ENCODE results near the gene XPR1. TPM values are rescaled to one million over a fixed set of nuclear protein-coding genes. Genes with fewer than 3 reads are reported as not detected.

The XPR1 gene
- total RNA-seq, 1 donor from 2014 or later = 35.2 TPM

- H3K9me3 ChIP-seq (ENCODE audit: insufficient read depth, low read depth, low read length) = no peaks in the 10 kb centered on the region
- FAIRE-seq (no peak), DNase-seq (ENCODE audit: low read depth) (no peak)
- H2AFZ ChIP-seq (ENCODE audit: low read depth, low read length) = no peak overlapping the region
- no peaks in the 10 kb centered on the region for H3K27me3 ChIP-seq (ENCODE audit: insufficient read depth, low read length)
- Mint-ChIP-seq H3K4me1 (ENCODE audit: low read depth, unreplicated experiment) (peaks cover 2% of the 10 kb centered on the region), H3K27ac (ENCODE audit: unreplicated experiment) (no peak overlapping the region), H3K27me3 (ENCODE audit: low read depth, unreplicated experiment) (peaks cover 35% of the 10 kb centered on the region), H3K4me3 (ENCODE audit: unreplicated experiment) (no peak overlapping the region), H3K36me3 (ENCODE audit: low read depth, unreplicated experiment) (peaks cover 3% of the 10 kb centered on the region), H3K9me3 (ENCODE audit: unreplicated experiment) (no peaks in the 10 kb centered on the region)
- peaks cover under 1% of the 10 kb centered on the region for H3K4me1 ChIP-seq (ENCODE audit: insufficient read depth, low read length)
- H3K36me3 ChIP-seq (ENCODE audit: insufficient read depth, low read length) = no peaks in the 10 kb centered on the region
- no peak overlapping the region for H3K4me2 ChIP-seq (ENCODE audit: low read length)
- TF ChIP-seq EZH2 (IDR thresholded peaks at IDR 0.05; ENCODE audit: insufficient read depth, low read length) = no peak
- TF ChIP-seq, protein P1, sequence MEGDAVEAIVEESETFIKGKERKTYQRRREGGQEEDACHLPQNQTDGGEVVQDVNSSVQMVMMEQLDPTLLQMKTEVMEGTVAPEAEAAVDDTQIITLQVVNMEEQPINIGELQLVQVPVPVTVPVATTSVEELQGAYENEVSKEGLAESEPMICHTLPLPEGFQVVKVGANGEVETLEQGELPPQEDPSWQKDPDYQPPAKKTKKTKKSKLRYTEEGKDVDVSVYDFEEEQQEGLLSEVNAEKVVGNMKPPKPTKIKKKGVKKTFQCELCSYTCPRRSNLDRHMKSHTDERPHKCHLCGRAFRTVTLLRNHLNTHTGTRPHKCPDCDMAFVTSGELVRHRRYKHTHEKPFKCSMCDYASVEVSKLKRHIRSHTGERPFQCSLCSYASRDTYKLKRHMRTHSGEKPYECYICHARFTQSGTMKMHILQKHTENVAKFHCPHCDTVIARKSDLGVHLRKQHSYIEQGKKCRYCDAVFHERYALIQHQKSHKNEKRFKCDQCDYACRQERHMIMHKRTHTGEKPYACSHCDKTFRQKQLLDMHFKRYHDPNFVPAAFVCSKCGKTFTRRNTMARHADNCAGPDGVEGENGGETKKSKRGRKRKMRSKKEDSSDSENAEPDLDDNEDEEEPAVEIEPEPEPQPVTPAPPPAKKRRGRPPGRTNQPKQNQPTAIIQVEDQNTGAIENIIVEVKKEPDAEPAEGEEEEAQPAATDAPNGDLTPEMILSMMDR (IDR thresholded peaks at IDR 0.05; ENCODE audit: insufficient read depth, low read depth, low read length) = no peak
- H3K9ac ChIP-seq (ENCODE audit: low read length) = no peak overlapping the region
- no peak overlapping the region for H3K27ac ChIP-seq (ENCODE audit: low read depth, low read length)
- no peaks in the 10 kb centered on the region for H3K79me2 ChIP-seq (ENCODE audit: insufficient read depth, low read length)
- H4K20me1 ChIP-seq (ENCODE audit: insufficient read depth, low read length) = no peaks in the 10 kb centered on the region
- no peak overlapping the region for H3K4me3 ChIP-seq (ENCODE audit: insufficient read depth, low read depth, low read length)
Measured at GRCh38 chr1:180906511-180906910, 274.7 kb downstream of the XPR1 start.

DNA sequence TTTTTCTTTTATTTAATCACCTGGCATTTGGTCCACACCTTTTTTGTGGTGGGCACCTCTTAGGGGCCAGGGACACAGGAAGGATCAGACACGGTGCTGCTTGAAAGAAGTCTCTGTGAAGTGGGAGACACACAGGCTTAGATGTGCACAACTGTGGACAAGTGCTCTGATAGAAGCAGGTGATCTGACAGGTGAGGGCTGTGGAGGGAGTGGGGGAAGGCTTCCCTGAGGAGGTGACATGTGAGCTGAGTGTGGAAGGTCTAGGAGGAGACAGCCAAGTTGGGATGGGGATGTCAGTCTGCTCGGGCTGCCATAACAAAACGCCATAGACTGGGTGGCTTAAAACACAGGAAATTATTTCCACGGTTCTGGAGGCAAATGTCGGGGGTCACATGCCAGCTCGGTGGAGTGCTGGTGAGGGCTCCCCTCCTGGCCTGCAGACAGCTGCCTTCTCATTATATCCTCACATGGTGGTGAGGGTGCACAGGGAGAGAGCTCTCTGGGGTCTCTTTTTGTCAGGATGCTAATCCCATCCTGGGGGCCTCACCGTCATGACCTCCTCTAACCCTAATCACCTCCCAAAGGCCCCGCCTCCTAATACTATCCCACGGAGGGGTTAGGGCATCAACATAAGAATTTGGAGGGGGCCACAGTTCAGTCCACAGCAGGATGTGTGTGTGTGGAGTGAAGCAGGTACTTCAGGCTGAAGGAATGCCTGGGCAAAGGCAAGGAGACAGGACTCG is 275.7 kb downstream of the XPR1 start:
- Histone ChIP-seq H3K9ac (ENCODE audit: low read length) (no peak overlapping the region), H3K36me3 (ENCODE audit: insufficient read depth, low read length) (no peaks in the 10 kb centered on the region), H3K4me2 (ENCODE audit: low read length) (no peak overlapping the region), H3K79me2 (ENCODE audit: insufficient read depth, low read length) (no peaks in the 10 kb centered on the region), H3K4me1 (ENCODE audit: insufficient read depth, low read length) (peaks cover 8% of the 10 kb centered on the region), H3K9me3 (ENCODE audit: insufficient read depth, low read depth, low read length) (no peaks in the 10 kb centered on the region), H2AFZ (ENCODE audit: low read depth, low read length) (no peak overlapping the region), H3K27me3 (ENCODE audit: insufficient read depth, low read length) (no peaks in the 10 kb centered on the region), H3K4me3 (ENCODE audit: insufficient read depth, low read depth, low read length) (no peak overlapping the region), H4K20me1 (ENCODE audit: insufficient read depth, low read length) (no peaks in the 10 kb centered on the region), H3K27ac (ENCODE audit: low read depth, low read length) (no peak overlapping the region)
- peaks cover 38% of the 10 kb centered on the region for H3K27me3 Mint-ChIP-seq (ENCODE audit: low read depth, unreplicated experiment)
- peaks cover 3% of the 10 kb centered on the region for H3K36me3 Mint-ChIP-seq (ENCODE audit: low read depth, unreplicated experiment)
- no peak overlapping the region for H3K4me3 Mint-ChIP-seq (ENCODE audit: unreplicated experiment)
- H3K27ac Mint-ChIP-seq (ENCODE audit: unreplicated experiment) = no peak overlapping the region
- DNase-seq (ENCODE audit: low read depth) (no peak), FAIRE-seq (no peak)
- TF ChIP-seq, protein P1 (IDR thresholded peaks at IDR 0.05; ENCODE audit: insufficient read depth, low read depth, low read length) = no peak
- no peak for TF ChIP-seq EZH2 (IDR thresholded peaks at IDR 0.05; ENCODE audit: insufficient read depth, low read length)
- H3K4me1 Mint-ChIP-seq (ENCODE audit: low read depth, unreplicated experiment) = peaks cover 2% of the 10 kb centered on the region
- no peaks in the 10 kb centered on the region for H3K9me3 Mint-ChIP-seq (ENCODE audit: unreplicated experiment)
